Measurements from ENCODE around the gene BEND7.
A peak's percentile ranks its signal among the peaks of the same experiment; 100 is the strongest.

BEND7 gene

DNA sequence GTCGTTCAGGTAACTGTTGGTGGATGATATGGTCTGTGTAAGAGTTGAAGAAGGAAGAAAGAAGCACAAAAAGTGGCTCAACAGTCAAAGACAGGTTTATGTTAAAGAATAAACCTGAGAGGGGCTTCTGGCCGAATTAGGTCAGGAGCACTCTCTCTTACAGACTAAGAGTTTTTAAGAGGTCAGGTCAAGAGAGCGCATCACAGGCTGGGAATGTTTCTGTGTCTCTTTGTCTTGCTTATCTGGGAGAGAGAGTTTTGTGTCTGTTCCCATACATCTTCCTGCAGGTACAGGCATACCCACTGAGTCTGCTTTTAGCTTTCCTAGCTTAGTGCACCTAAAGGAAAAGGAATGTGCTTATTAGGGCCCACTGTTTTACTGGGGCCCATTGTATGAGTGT is 35.8 kb upstream of the BEND7 start:
- Histone ChIP-seq H3K14ac (ENCODE audit: low read length) (no peak overlapping the region), H3K18ac (ENCODE audit: low read length) (no peak overlapping the region), H3K27me3 (ENCODE audit: insufficient read depth, low read length) (no peaks in the 10 kb centered on the region), H3K4me3 (ENCODE audit: low read depth, low read length) (no peak overlapping the region), H2AFZ (ENCODE audit: insufficient read depth, low read length, poor library complexity) (no peak overlapping the region), H4K91ac (ENCODE audit: low read depth, low read length) (no peak overlapping the region), H3K23ac (ENCODE audit: low read length) (no peak overlapping the region), H3K79me2 (ENCODE audit: control insufficient read depth, insufficient read depth, low read length, poor library complexity) (no peaks in the 10 kb centered on the region), H3K27ac (ENCODE audit: low read depth, low read length) (no peak overlapping the region), H2AK5ac (ENCODE audit: low read length) (no peak overlapping the region), H3K36me3 (ENCODE audit: control insufficient read depth in 1 of 2, insufficient read depth in 2 of 2, low read length in 2 of 2) (no peaks in the 10 kb centered on the region), H2BK5ac (ENCODE audit: low read depth, low read length, poor library complexity) (no peak overlapping the region), H4K8ac (ENCODE audit: low read depth, low read length) (no peak overlapping the region), H2BK12ac (ENCODE audit: low read length) (no peak overlapping the region), H3K4ac (ENCODE audit: low read depth, low read length) (no peak overlapping the region), H2BK120ac (ENCODE audit: insufficient read depth, low read length, poor library complexity) (no peak overlapping the region), H3K9me3 (ENCODE audit: insufficient read depth, low read depth, low read length) (peaks cover 5% of the 10 kb centered on the region), H3K4me1 (ENCODE audit: control insufficient read depth in 1 of 2, insufficient read depth in 2 of 2, low read length in 2 of 2) (no peaks in the 10 kb centered on the region), H4K12ac (ENCODE audit: low read depth, low read length) (no peak overlapping the region), H3K4me2 (ENCODE audit: low read length) (no peak overlapping the region), H3K79me1 (ENCODE audit: low read length) (no peaks in the 10 kb centered on the region), H3K9ac (ENCODE audit: low read length) (no peak overlapping the region)
- DNase-seq = no peak
- no CpG with 5 or more reads among the region's 3 CpGs for WGBS (ENCODE audit: extremely low coverage, insufficient coverage, insufficient read length)

- no peak overlapping the region for H3K4ac ChIP-seq (ENCODE audit: low read depth, low read length)
- H3K18ac ChIP-seq (ENCODE audit: low read length) = no peak overlapping the region
- no peak overlapping the region for H3K23ac ChIP-seq (ENCODE audit: low read length)
- H3K9ac ChIP-seq (ENCODE audit: low read length) = no peak overlapping the region
- no peak overlapping the region for H3K27ac ChIP-seq (ENCODE audit: low read depth, low read length)
- H3K4me2 ChIP-seq (ENCODE audit: low read length) = no peak overlapping the region
- no peaks in the 10 kb centered on the region for H3K79me1 ChIP-seq (ENCODE audit: low read length)
- H2AK5ac ChIP-seq (ENCODE audit: low read length) = no peak overlapping the region
- H4K91ac ChIP-seq (ENCODE audit: low read depth, low read length) = no peak overlapping the region
- DNase-seq = no peak
- H2BK12ac ChIP-seq (ENCODE audit: low read length) = no peak overlapping the region
- H2BK120ac ChIP-seq (ENCODE audit: insufficient read depth, low read length, poor library complexity) = no peak overlapping the region
- H3K4me3 ChIP-seq (ENCODE audit: low read depth, low read length) = no peak overlapping the region
- H3K14ac ChIP-seq (ENCODE audit: low read length) = no peak overlapping the region
- H2AFZ ChIP-seq (ENCODE audit: insufficient read depth, low read length, poor library complexity) = no peak overlapping the region
- no peaks in the 10 kb centered on the region for H3K27me3 ChIP-seq (ENCODE audit: insufficient read depth, low read length)
- H4K8ac ChIP-seq (ENCODE audit: low read depth, low read length) = no peak overlapping the region
- whole genome bisulfite sequencing (ENCODE audit: extremely low coverage, insufficient coverage, insufficient read length) = no CpG with 5 or more reads among the region's 11 CpGs
- no peaks in the 10 kb centered on the region for H3K79me2 ChIP-seq (ENCODE audit: control insufficient read depth, insufficient read depth, low read length, poor library complexity)
- peaks cover 5% of the 10 kb centered on the region for H3K9me3 ChIP-seq (ENCODE audit: insufficient read depth, low read depth, low read length)
- no peaks in the 10 kb centered on the region for H3K36me3 ChIP-seq (ENCODE audit: control insufficient read depth in 1 of 2, insufficient read depth in 2 of 2, low read length in 2 of 2)
- H4K12ac ChIP-seq (ENCODE audit: low read depth, low read length) = no peak overlapping the region
- no peaks in the 10 kb centered on the region for H3K4me1 ChIP-seq (ENCODE audit: control insufficient read depth in 1 of 2, insufficient read depth in 2 of 2, low read length in 2 of 2)
- no peak overlapping the region for H2BK5ac ChIP-seq (ENCODE audit: low read depth, low read length, poor library complexity)
Observed at GRCh38 chr10:13563481-13564445, 34.9 kb upstream of the BEND7 start.

DNA sequence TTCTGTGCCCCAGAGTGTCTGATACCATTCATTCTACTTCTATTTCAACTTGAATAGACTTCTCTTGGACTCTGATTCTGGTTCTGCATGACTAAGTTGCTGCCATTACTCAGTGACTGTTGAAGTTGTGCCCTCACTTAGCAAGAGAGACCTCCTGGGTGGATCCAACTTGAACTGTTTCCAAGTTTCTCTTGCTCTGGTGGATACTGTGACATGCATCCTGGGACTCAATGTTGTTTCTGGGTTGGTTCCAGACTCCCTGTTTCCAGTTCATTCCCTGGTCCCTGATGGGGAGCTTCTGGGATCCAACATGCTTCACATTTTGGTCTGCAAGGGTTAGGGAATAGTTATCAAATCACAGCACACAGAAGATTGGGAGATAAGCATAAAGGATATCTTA is 31.8 kb upstream of the BEND7 start:
- no peak overlapping the region for H3K27ac ChIP-seq (ENCODE audit: low read depth, low read length)
- H2AFZ ChIP-seq (ENCODE audit: insufficient read depth, low read length, poor library complexity) = no peak overlapping the region
- no peak overlapping the region for H2BK120ac ChIP-seq (ENCODE audit: insufficient read depth, low read length, poor library complexity)
- no peak overlapping the region for H3K14ac ChIP-seq (ENCODE audit: low read length)
- no peaks in the 10 kb centered on the region for H3K79me1 ChIP-seq (ENCODE audit: low read length)
- H3K79me2 ChIP-seq (ENCODE audit: control insufficient read depth, insufficient read depth, low read length, poor library complexity) = no peaks in the 10 kb centered on the region
- H4K12ac ChIP-seq (ENCODE audit: low read depth, low read length) = no peak overlapping the region
- no peaks in the 10 kb centered on the region for H3K27me3 ChIP-seq (ENCODE audit: insufficient read depth, low read length)
- DNase-seq = no peak
- no peak overlapping the region for H3K18ac ChIP-seq (ENCODE audit: low read length)
- no peak overlapping the region for H4K91ac ChIP-seq (ENCODE audit: low read depth, low read length)
- no peak overlapping the region for H3K4me3 ChIP-seq (ENCODE audit: low read depth, low read length)
- H3K9me3 ChIP-seq (ENCODE audit: insufficient read depth, low read depth, low read length) = peaks cover 5% of the 10 kb centered on the region
- no peaks in the 10 kb centered on the region for H3K36me3 ChIP-seq (ENCODE audit: control insufficient read depth in 1 of 2, insufficient read depth in 2 of 2, low read length in 2 of 2)
- no peak overlapping the region for H3K9ac ChIP-seq (ENCODE audit: low read length)
- H2BK5ac ChIP-seq (ENCODE audit: low read depth, low read length, poor library complexity) = no peak overlapping the region
- no peak overlapping the region for H3K4ac ChIP-seq (ENCODE audit: low read depth, low read length)
- no peak overlapping the region for H4K8ac ChIP-seq (ENCODE audit: low read depth, low read length)
- H2AK5ac ChIP-seq (ENCODE audit: low read length) = no peak overlapping the region
- no peak overlapping the region for H3K23ac ChIP-seq (ENCODE audit: low read length)
- H3K4me2 ChIP-seq (ENCODE audit: low read length) = no peak overlapping the region
- H2BK12ac ChIP-seq (ENCODE audit: low read length) = no peak overlapping the region
- no peaks in the 10 kb centered on the region for H3K4me1 ChIP-seq (ENCODE audit: control insufficient read depth in 1 of 2, insufficient read depth in 2 of 2, low read length in 2 of 2)

DNA sequence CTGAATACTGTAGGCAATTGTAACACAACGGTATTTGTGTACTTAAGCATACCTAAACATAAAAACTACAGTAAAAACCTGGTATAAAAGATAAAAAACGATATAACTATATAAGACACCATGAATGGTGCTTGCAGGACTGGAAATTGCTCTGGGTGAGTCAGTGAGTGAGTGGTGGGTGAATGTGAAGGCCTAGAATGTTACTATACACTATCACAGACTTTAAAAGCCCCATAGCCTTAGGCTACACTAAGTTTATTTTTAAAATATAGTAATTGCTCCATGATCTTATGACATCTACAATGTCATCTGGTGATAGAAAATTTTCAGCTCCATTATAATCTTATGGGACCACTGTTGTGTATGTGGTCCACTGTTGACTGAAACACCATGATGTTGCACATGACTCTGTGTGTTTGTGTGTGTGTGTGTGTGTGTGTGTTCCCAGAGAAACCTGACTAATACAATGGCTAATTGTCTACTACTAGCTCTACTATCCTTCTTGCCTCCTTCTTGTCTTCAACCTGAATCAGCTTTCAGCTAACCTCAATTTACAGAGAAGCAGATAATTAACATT is 30.4 kb upstream of the BEND7 start:
- Histone ChIP-seq H3K14ac (ENCODE audit: low read length) (no peak overlapping the region), H3K79me2 (ENCODE audit: control insufficient read depth, insufficient read depth, low read length, poor library complexity) (no peaks in the 10 kb centered on the region), H3K4me1 (ENCODE audit: control insufficient read depth in 1 of 2, insufficient read depth in 2 of 2, low read length in 2 of 2) (no peaks in the 10 kb centered on the region), H3K9me3 (ENCODE audit: insufficient read depth, low read depth, low read length) (peaks cover 4% of the 10 kb centered on the region), H3K36me3 (ENCODE audit: control insufficient read depth in 1 of 2, insufficient read depth in 2 of 2, low read length in 2 of 2) (no peaks in the 10 kb centered on the region), H3K4ac (ENCODE audit: low read depth, low read length) (no peak overlapping the region), H2BK5ac (ENCODE audit: low read depth, low read length, poor library complexity) (no peak overlapping the region), H2BK12ac (ENCODE audit: low read length) (no peak overlapping the region), H3K23ac (ENCODE audit: low read length) (no peak overlapping the region), H3K27me3 (ENCODE audit: insufficient read depth, low read length) (no peaks in the 10 kb centered on the region), H3K79me1 (ENCODE audit: low read length) (no peaks in the 10 kb centered on the region), H2AK5ac (ENCODE audit: low read length) (no peak overlapping the region), H4K12ac (ENCODE audit: low read depth, low read length) (no peak overlapping the region), H3K18ac (ENCODE audit: low read length) (no peak overlapping the region), H3K4me3 (ENCODE audit: low read depth, low read length) (no peak overlapping the region), H2BK120ac (ENCODE audit: insufficient read depth, low read length, poor library complexity) (no peak overlapping the region), H3K27ac (ENCODE audit: low read depth, low read length) (no peak overlapping the region), H4K91ac (ENCODE audit: low read depth, low read length) (no peak overlapping the region), H3K9ac (ENCODE audit: low read length) (no peak overlapping the region), H3K4me2 (ENCODE audit: low read length) (no peak overlapping the region), H4K8ac (ENCODE audit: low read depth, low read length) (no peak overlapping the region), H2AFZ (ENCODE audit: insufficient read depth, low read length, poor library complexity) (no peak overlapping the region)
- DNase-seq = peak in 1 of 2 donors; percentile 28
- no CpG with 5 or more reads among the region's 2 CpGs for WGBS (ENCODE audit: extremely low coverage, insufficient coverage, insufficient read length)

Measured in trophoblast cell (in vitro differentiated cells and primary cell).